ENCODE data around the gene MAEA. TPM values are rescaled to one million over a fixed set of nuclear protein-coding genes. Genes with fewer than 3 reads are reported as not detected.

The MAEA gene
- total RNA-seq, 1 experiment from 2014 or later = 81.1 TPM

GRCh38 chr4:1318046-1318375 is 28.3 kb downstream of the MAEA start:
- intact Hi-C loops (cut with micrococcal nuclease; ENCODE audit: unreplicated experiment) = no loop called here
- no peaks in the 10 kb centered on the region for H3K27me3 ChIP-seq (replicated peaks; ENCODE audit: control insufficient read depth, insufficient read depth, low read length)
- Mint-ChIP-seq H3K9me3 (ENCODE audit: unreplicated experiment) (no peaks in the 10 kb centered on the region), H3K4me1 (ENCODE audit: low read depth, unreplicated experiment) (no peaks in the 10 kb centered on the region), H3K27ac (ENCODE audit: unreplicated experiment) (no peak overlapping the region), H3K4me3 (ENCODE audit: unreplicated experiment) (no peak overlapping the region), H3K27me3 (ENCODE audit: insufficient read depth, unreplicated experiment) (no peaks in the 10 kb centered on the region), H3K36me3 (ENCODE audit: insufficient read depth, unreplicated experiment) (peaks cover 69% of the 10 kb centered on the region)
- TF ChIP-seq CTCF (IDR thresholded peaks at IDR 0.05; ENCODE audit: insufficient read depth in 1 of 2, low read depth in 1 of 2, low read length in 1 of 2, severe bottlenecking in 1 of 2, unreplicated experiment in 1 of 2) = no peak
- H3K9me3 ChIP-seq = no peaks in the 10 kb centered on the region
- peaks cover 1% of the 10 kb centered on the region; the same call in 1 of the 2 replicates for H3K36me3 ChIP-seq (ENCODE audit: control insufficient read depth, insufficient read depth, low read length)
- DNase-seq = no peak
- no TSS peak for BruUV-seq (replicated peaks)
- H3K4me1 ChIP-seq = no peaks in the 10 kb centered on the region
- H3K4me3 ChIP-seq (ENCODE audit: low read depth, low read length) = no peak overlapping the region
- ChIA-PET CTCF (interaction anchor here (0.9 kb wide), 1 partner anchor 29 kb away, joined by 3 read pairs; the partner anchor contains the start of gene UVSSA), POLR2A (no interaction called here)

DNA sequence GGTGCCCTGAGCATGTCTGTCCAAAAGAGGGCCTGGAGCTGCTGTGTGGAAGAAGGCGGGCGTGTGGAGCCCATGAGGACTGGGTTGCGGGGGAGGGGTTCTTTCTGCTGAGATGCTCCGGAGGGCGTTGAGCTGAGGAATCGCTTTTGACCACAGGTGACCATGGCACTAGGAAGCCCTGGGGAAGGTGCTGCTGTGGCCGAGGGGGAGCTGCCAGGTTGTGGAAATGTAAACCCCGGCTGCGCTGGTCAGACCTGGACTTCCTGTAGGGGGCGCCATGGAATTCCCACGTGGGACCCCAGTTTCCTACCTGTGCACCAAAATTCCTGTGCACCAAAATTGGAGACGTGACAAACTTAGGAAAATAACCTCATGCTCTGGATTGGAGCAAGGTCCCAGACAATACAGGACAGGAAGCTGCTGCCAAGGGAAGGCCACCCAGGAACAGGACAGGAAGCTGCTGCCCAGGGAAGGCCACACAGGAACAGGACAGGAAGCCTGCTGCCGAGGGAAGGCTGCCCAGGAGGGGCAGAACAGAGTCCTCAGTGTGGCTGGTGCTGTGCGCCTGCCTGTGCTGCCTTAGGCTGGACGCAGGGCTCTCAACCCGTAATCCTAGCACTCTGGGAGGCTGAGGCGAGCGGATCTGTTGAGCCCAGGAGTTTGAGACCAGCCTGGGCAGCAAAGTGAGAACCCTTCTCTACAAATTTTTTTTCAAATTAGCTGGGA is 29.0 kb downstream of the MAEA start:
- no peaks in the 10 kb centered on the region for H3K9me3 Mint-ChIP-seq (ENCODE audit: unreplicated experiment)
- ChIA-PET CTCF (interaction anchor here (0.9 kb wide), 1 partner anchor 28 kb away, joined by 3 read pairs; the partner anchor contains the start of gene UVSSA), POLR2A (no interaction called here)
- H3K4me3 Mint-ChIP-seq (ENCODE audit: unreplicated experiment) = no peak overlapping the region
- no peak overlapping the region for H3K4me3 ChIP-seq (ENCODE audit: low read depth, low read length)
- peak; percentile 9 to 15 for TF ChIP-seq CTCF (IDR thresholded peaks at IDR 0.05; ENCODE audit: insufficient read depth in 1 of 2, low read depth in 1 of 2, low read length in 1 of 2, severe bottlenecking in 1 of 2, unreplicated experiment in 1 of 2)
- H3K27me3 ChIP-seq (replicated peaks; ENCODE audit: control insufficient read depth, insufficient read depth, low read length) = no peaks in the 10 kb centered on the region
- H3K4me1 Mint-ChIP-seq (ENCODE audit: low read depth, unreplicated experiment) = no peaks in the 10 kb centered on the region
- peaks cover 62% of the 10 kb centered on the region for H3K36me3 Mint-ChIP-seq (ENCODE audit: insufficient read depth, unreplicated experiment)
- peaks cover under 1% of the 10 kb centered on the region; the same call in 1 of the 2 replicates for H3K36me3 ChIP-seq (ENCODE audit: control insufficient read depth, insufficient read depth, low read length)
- no peak overlapping the region for H3K27ac Mint-ChIP-seq (ENCODE audit: unreplicated experiment)
- DNase-seq = no peak
- no peaks in the 10 kb centered on the region for H3K27me3 Mint-ChIP-seq (ENCODE audit: insufficient read depth, unreplicated experiment)
- intact Hi-C loops (cut with micrococcal nuclease; ENCODE audit: unreplicated experiment) = no loop called here
- H3K4me1 ChIP-seq = no peaks in the 10 kb centered on the region
- no peaks in the 10 kb centered on the region for H3K9me3 ChIP-seq
- BruUV-seq (replicated peaks) = no TSS peak

DNA sequence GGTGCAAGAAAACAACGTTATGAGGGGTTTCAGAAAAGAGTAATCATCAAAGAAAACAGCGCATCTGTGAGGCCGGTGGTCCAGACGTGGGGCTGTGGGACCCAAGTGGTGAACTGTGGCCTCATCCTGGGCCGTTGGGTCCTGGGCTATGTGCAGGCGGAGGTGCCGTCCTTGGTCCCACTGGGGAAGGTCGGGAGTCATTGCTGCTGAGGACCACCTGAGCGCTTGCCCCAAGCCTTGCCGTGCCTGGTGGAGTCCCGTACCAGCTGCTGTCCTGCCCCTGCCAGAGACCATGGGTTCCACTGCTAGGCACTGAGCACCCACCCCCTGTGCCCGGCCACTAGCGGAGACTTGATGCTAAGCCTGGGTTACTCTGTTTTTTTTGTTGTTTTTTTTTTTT is 31.8 kb downstream of the MAEA start:
- Mint-ChIP-seq H3K4me3 (ENCODE audit: unreplicated experiment) (no peak overlapping the region), H3K36me3 (ENCODE audit: insufficient read depth, unreplicated experiment) (peaks cover 39% of the 10 kb centered on the region), H3K27ac (ENCODE audit: unreplicated experiment) (no peak overlapping the region), H3K9me3 (ENCODE audit: unreplicated experiment) (no peaks in the 10 kb centered on the region), H3K27me3 (ENCODE audit: insufficient read depth, unreplicated experiment) (no peaks in the 10 kb centered on the region), H3K4me1 (ENCODE audit: low read depth, unreplicated experiment) (no peaks in the 10 kb centered on the region)
- no TSS peak for BruUV-seq (replicated peaks)
- Histone ChIP-seq H3K27me3 (replicated peaks; ENCODE audit: control insufficient read depth, insufficient read depth, low read length) (no peaks in the 10 kb centered on the region), H3K36me3 (ENCODE audit: control insufficient read depth, insufficient read depth, low read length) (peaks cover 1% of the 10 kb centered on the region; the same call in 1 of the 2 replicates), H3K9me3 (no peaks in the 10 kb centered on the region), H3K4me3 (ENCODE audit: low read depth, low read length) (no peak overlapping the region), H3K4me1 (no peaks in the 10 kb centered on the region)
- DNase-seq = no peak
- intact Hi-C loops (cut with micrococcal nuclease; ENCODE audit: unreplicated experiment) = no loop called here
- TF ChIP-seq CTCF (IDR thresholded peaks at IDR 0.05; ENCODE audit: insufficient read depth in 1 of 2, low read depth in 1 of 2, low read length in 1 of 2, severe bottlenecking in 1 of 2, unreplicated experiment in 1 of 2) = no peak
- POLR2A ChIA-PET = no interaction called here
- CTCF ChIA-PET = no interaction called here
